Skeletal muscle cell (primary cell): ENCODE results near the gene NR6A1.

ENCODE experiments used
- DNase-seq: peaks from one replicate; pipeline ENCODE4 v3.0.0-alpha.2; 2010; ENCODE audit warnings: low read depth
- H3K4me3 ChIP-seq: 2 replicates; pipeline ENCODE4 v1.5.1; 2011; ENCODE audit warnings: low read depth, mild to moderate bottlenecking, control low read depth, low read length, moderate library complexity

The NR6A1 gene

GRCh38 chr9:124602632-124603031, 168.5 kb downstream of the NR6A1 start:
- H3K4me3 ChIP-seq: no peak overlapping the region
- DNase-seq: no peak

- no peak overlapping the region for H3K4me3 ChIP-seq
- DNase-seq: no peak
These were observed 168.9 kb downstream of the NR6A1 start for GRCh38 chr9:124602204-124602603.

GRCh38 chr9:124600407-124600806, 170.7 kb downstream of the NR6A1 start:
- H3K4me3 ChIP-seq: no peak overlapping the region

GRCh38 chr9:124599121-124599795, 171.9 kb downstream of the NR6A1 start:
- DNase-seq: no peak
- H3K4me3 ChIP-seq: no peak overlapping the region

More at GRCh38 chr9:124600407-124600806, 170.7 kb downstream of the NR6A1 start:
- no peak for DNase-seq

GRCh38 chr9:124598048-124598447, 173.1 kb downstream of the NR6A1 start:
- no peak overlapping the region for H3K4me3 ChIP-seq
- DNase-seq: no peak

GRCh38 chr9:124596172-124596839, 174.8 kb downstream of the NR6A1 start:
- no peak overlapping the region for H3K4me3 ChIP-seq
- DNase-seq: no peak

GRCh38 chr9:124595743-124596142, 175.4 kb downstream of the NR6A1 start:
- DNase-seq: no peak
- H3K4me3 ChIP-seq: no peak overlapping the region

GRCh38 chr9:124594673-124595072, 176.4 kb downstream of the NR6A1 start:
- H3K4me3 ChIP-seq: no peak overlapping the region
- no peak for DNase-seq

- no peak overlapping the region for H3K4me3 ChIP-seq
- no peak for DNase-seq
These were observed 176.9 kb downstream of the NR6A1 start for GRCh38 chr9:124594225-124594624.

GRCh38 chr9:124593651-124594058, 177.5 kb downstream of the NR6A1 start:
- no peak for DNase-seq
- no peak overlapping the region for H3K4me3 ChIP-seq

- DNase-seq: no peak
- no peak overlapping the region for H3K4me3 ChIP-seq
These were observed 177.9 kb downstream of the NR6A1 start for GRCh38 chr9:124593200-124593599.

- no peak overlapping the region for H3K4me3 ChIP-seq
- DNase-seq: no peak
These were observed 180.0 kb downstream of the NR6A1 start for GRCh38 chr9:124590889-124591641.

- no peak overlapping the region for H3K4me3 ChIP-seq
- DNase-seq: no peak
These were observed 186.5 kb downstream of the NR6A1 start for GRCh38 chr9:124584631-124585030.

GRCh38 chr9:124583134-124583533, 188.0 kb downstream of the NR6A1 start:
- H3K4me3 ChIP-seq: no peak overlapping the region

GRCh38 chr9:124580186-124580585, 190.9 kb downstream of the NR6A1 start:
- no peak for DNase-seq
- H3K4me3 ChIP-seq: no peak overlapping the region

More at GRCh38 chr9:124583134-124583533, 188.0 kb downstream of the NR6A1 start:
- no peak for DNase-seq

- DNase-seq: no peak
- H3K4me3 ChIP-seq: no peak overlapping the region
These were observed 194.4 kb downstream of the NR6A1 start for GRCh38 chr9:124576751-124577150.

- peak; percentile 80 for DNase-seq
- H3K4me3 ChIP-seq: no peak overlapping the region
These were observed 196.4 kb downstream of the NR6A1 start for GRCh38 chr9:124574534-124575375.

- no peak overlapping the region for H3K4me3 ChIP-seq
- no peak for DNase-seq
These were observed 200.0 kb downstream of the NR6A1 start for GRCh38 chr9:124570942-124571666.

GRCh38 chr9:124569942-124570341, 201.2 kb downstream of the NR6A1 start:
- no peak for DNase-seq

More at GRCh38 chr9:124569942-124570341, 201.2 kb downstream of the NR6A1 start:
- no peak overlapping the region for H3K4me3 ChIP-seq
